ENCODE measurements around the gene CCR4. TPM values are rescaled to one million over a fixed set of nuclear protein-coding genes. Genes with fewer than 3 reads are reported as not detected.
A peak's percentile ranks its signal among the peaks of the same experiment; 100 is the strongest.
"Not testable (repeated sequence)": the region's sequence is repeated elsewhere in the genome, so short reads cannot be mapped to it uniquely, and the experiment has no call there.

The CCR4 gene
- total RNA-seq, 2 donors from 2014 or later = 0.11 TPM; not detected in 1

DNA sequence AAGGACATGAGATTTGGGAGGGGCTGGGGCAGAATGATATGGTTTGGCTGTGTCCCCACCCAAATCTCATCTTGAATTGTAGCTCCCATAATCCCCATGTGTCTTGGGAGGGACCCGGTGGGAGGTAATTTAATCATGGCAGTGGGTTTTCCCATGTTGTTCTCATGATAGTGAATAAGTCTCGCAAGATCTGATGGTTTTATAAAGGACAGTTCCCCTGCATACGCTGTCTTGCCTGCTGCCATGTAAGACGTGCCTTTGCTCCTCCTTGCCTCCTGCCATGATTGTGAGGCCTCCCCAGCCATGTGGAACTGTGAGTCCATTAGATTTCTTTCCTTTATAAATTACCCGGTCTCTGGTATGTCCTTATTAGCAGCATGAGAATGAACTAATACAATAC, 15.2 kb downstream of the CCR4 start:
- H3K4me3 Mint-ChIP-seq; H3K4me1 ChIP-seq (ENCODE audit: control insufficient read depth, insufficient read depth, low read length); H3K27ac ChIP-seq (ENCODE audit: low read depth, low read length); H3K27me3 Mint-ChIP-seq (ENCODE audit: insufficient read depth); H3K36me3 ChIP-seq (ENCODE audit: control insufficient read depth, insufficient read depth, low read length); H3K27ac Mint-ChIP-seq; H3K36me3 Mint-ChIP-seq (ENCODE audit: low read depth); DNase-seq; H3K4me1 Mint-ChIP-seq; H3K4me3 ChIP-seq (ENCODE audit: low read length); H3K27me3 ChIP-seq (ENCODE audit: control insufficient read depth, insufficient read depth, low read length, poor library complexity, severe bottlenecking); H3K9ac ChIP-seq (ENCODE audit: extremely low read depth, low read length, poor library complexity, severe bottlenecking): not testable (repeated sequence)
- peaks cover 33% of the 10 kb centered on the region for H3K9me3 Mint-ChIP-seq
- 80 to 93% methylated on average over 3 to 5 of the region's 5 CpGs for WGBS, 2 experiments (ENCODE audit: insufficient coverage in 1 of 2, insufficient read length in 1 of 2)
- peaks cover 29% of the 10 kb centered on the region for H3K9me3 ChIP-seq (ENCODE audit: control insufficient read depth, low read length)

GRCh38 chr3:32968166-32968919, 16.9 kb downstream of the CCR4 start:
- no peak overlapping the region for H3K4me3 Mint-ChIP-seq
- no peaks in the 10 kb centered on the region for H3K27me3 Mint-ChIP-seq (ENCODE audit: insufficient read depth)
- peaks cover 9% of the 10 kb centered on the region for H3K4me1 Mint-ChIP-seq
- no peaks in the 10 kb centered on the region for H3K4me1 ChIP-seq (ENCODE audit: control insufficient read depth, insufficient read depth, low read length)
- no peak overlapping the region for H3K4me3 ChIP-seq (ENCODE audit: low read length)
- peaks cover 3% of the 10 kb centered on the region for H3K36me3 Mint-ChIP-seq (ENCODE audit: low read depth)
- H3K27ac Mint-ChIP-seq = no peak overlapping the region
- peaks cover 33% of the 10 kb centered on the region for H3K9me3 Mint-ChIP-seq
- TF ChIP-seq, protein P1, sequence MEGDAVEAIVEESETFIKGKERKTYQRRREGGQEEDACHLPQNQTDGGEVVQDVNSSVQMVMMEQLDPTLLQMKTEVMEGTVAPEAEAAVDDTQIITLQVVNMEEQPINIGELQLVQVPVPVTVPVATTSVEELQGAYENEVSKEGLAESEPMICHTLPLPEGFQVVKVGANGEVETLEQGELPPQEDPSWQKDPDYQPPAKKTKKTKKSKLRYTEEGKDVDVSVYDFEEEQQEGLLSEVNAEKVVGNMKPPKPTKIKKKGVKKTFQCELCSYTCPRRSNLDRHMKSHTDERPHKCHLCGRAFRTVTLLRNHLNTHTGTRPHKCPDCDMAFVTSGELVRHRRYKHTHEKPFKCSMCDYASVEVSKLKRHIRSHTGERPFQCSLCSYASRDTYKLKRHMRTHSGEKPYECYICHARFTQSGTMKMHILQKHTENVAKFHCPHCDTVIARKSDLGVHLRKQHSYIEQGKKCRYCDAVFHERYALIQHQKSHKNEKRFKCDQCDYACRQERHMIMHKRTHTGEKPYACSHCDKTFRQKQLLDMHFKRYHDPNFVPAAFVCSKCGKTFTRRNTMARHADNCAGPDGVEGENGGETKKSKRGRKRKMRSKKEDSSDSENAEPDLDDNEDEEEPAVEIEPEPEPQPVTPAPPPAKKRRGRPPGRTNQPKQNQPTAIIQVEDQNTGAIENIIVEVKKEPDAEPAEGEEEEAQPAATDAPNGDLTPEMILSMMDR (conservative IDR thresholded peaks at IDR 0.05) = peak; percentile 51
- H3K27me3 ChIP-seq (ENCODE audit: control insufficient read depth, insufficient read depth, low read length, poor library complexity, severe bottlenecking) = no peaks in the 10 kb centered on the region
- H3K36me3 ChIP-seq (ENCODE audit: control insufficient read depth, insufficient read depth, low read length) = no peaks in the 10 kb centered on the region
- peaks cover 29% of the 10 kb centered on the region for H3K9me3 ChIP-seq (ENCODE audit: control insufficient read depth, low read length)
- DNase-seq = no peak
- no peak overlapping the region for H3K9ac ChIP-seq (ENCODE audit: extremely low read depth, low read length, poor library complexity, severe bottlenecking)
- no peak overlapping the region for H3K27ac ChIP-seq (ENCODE audit: low read depth, low read length)
- 90 to 97% methylated on average over 3 of the region's 3 CpGs for WGBS, 2 experiments (ENCODE audit: insufficient coverage in 1 of 2, insufficient read length in 1 of 2)

DNA sequence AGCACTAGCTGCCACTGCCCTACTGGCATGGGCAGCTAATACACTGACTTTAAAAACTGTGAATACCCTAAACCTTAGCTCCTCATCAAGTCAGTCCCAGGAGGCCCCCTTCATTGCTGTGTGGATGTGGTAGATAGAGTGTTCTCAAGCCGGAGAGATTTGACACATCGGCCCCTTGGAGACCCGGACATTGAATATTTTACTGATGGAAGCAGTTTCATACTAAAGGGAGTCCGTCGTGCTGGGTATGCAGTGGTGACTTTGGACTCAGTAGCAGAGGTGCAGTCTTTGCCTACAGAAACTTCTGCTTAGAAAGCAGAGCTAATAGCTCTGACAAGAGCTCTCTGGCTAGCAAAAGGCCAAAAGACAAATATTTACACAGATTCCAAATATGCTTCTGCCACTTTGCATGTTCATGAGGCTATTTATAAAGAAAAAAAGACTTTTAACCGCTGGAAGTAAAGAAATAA, 17.5 kb downstream of the CCR4 start:
- Histone ChIP-seq H3K4me3 (ENCODE audit: low read length) (no peak overlapping the region), H3K27me3 (ENCODE audit: control insufficient read depth, insufficient read depth, low read length, poor library complexity, severe bottlenecking) (no peaks in the 10 kb centered on the region), H3K9ac (ENCODE audit: extremely low read depth, low read length, poor library complexity, severe bottlenecking) (no peak overlapping the region), H3K36me3 (ENCODE audit: control insufficient read depth, insufficient read depth, low read length) (no peaks in the 10 kb centered on the region), H3K4me1 (ENCODE audit: control insufficient read depth, insufficient read depth, low read length) (no peaks in the 10 kb centered on the region), H3K27ac (ENCODE audit: low read depth, low read length) (no peak overlapping the region), H3K9me3 (ENCODE audit: control insufficient read depth, low read length) (peaks cover 29% of the 10 kb centered on the region)
- 88 to 94% methylated on average over 5 to 6 of the region's 6 CpGs for WGBS, 2 experiments (ENCODE audit: insufficient coverage in 1 of 2, insufficient read length in 1 of 2)
- H3K4me3 Mint-ChIP-seq = no peak overlapping the region
- H3K4me1 Mint-ChIP-seq = peaks cover 12% of the 10 kb centered on the region
- peaks cover 3% of the 10 kb centered on the region for H3K36me3 Mint-ChIP-seq (ENCODE audit: low read depth)
- TF ChIP-seq, protein P1 (conservative IDR thresholded peaks at IDR 0.05) = no peak
- DNase-seq = no peak
- H3K27me3 Mint-ChIP-seq (ENCODE audit: insufficient read depth) = no peaks in the 10 kb centered on the region
- H3K27ac Mint-ChIP-seq = no peak overlapping the region
- H3K9me3 Mint-ChIP-seq = peaks cover 31% of the 10 kb centered on the region

Data from endodermal cell (in vitro differentiated cells).